Kidney glomerular epithelial cell (primary cell): Measurements from ENCODE around the gene MEOX2.
A peak's percentile ranks its signal among the peaks of the same experiment; 100 is the strongest.

ENCODE experiments used
- DNase-seq: peaks from one replicate; lab custom pipeline; 2025; lab: John Stamatoyannopoulos, UW

MEOX2 gene

GRCh38 chr7:15681186-15681585 is 5.3 kb downstream of the MEOX2 start:
- no peak for DNase-seq

- DNase-seq: no peak
Observed at GRCh38 chr7:15680446-15680845, 6.0 kb downstream of the MEOX2 start.

- DNase-seq: no peak
Observed at GRCh38 chr7:15679306-15679705, 7.2 kb downstream of the MEOX2 start.

GRCh38 chr7:15678653-15679052 is 7.8 kb downstream of the MEOX2 start:
- DNase-seq: no peak

- DNase-seq: no peak
Observed at GRCh38 chr7:15675379-15675778, 11.1 kb downstream of the MEOX2 start.

GRCh38 chr7:15674586-15674985 is 11.9 kb downstream of the MEOX2 start:
- DNase-seq: no peak

- DNase-seq: no peak
Observed at GRCh38 chr7:15669443-15670090, 16.9 kb downstream of the MEOX2 start.

- no peak for DNase-seq
Observed at GRCh38 chr7:15667991-15668390, 18.5 kb downstream of the MEOX2 start.

- no peak for DNase-seq
Observed at GRCh38 chr7:15662451-15662850, 24.0 kb downstream of the MEOX2 start.

- no peak for DNase-seq
Observed at GRCh38 chr7:15658247-15658646, 28.2 kb downstream of the MEOX2 start.

- no peak for DNase-seq
Observed at GRCh38 chr7:15652776-15653290, 33.6 kb downstream of the MEOX2 start.

- DNase-seq: no peak
Observed at GRCh38 chr7:15651693-15652092, 34.8 kb downstream of the MEOX2 start.

GRCh38 chr7:15650787-15651186 is 35.7 kb downstream of the MEOX2 start:
- DNase-seq: no peak

GRCh38 chr7:15648461-15648961 is 38.0 kb downstream of the MEOX2 start:
- peak; percentile 67 for DNase-seq

GRCh38 chr7:15647309-15647708 is 39.2 kb downstream of the MEOX2 start:
- DNase-seq: no peak

- peak; percentile 70 for DNase-seq
Observed at GRCh38 chr7:15643000-15643705, 43.3 kb downstream of the MEOX2 start.

GRCh38 chr7:15628876-15629275 is 57.6 kb downstream of the MEOX2 start:
- DNase-seq: peak; percentile 57

- peak; percentile 33 for DNase-seq
Observed at GRCh38 chr7:15626041-15626440, 60.4 kb downstream of the MEOX2 start.

- DNase-seq: peak; percentile 9
Observed at GRCh38 chr7:15625466-15625865, 61.0 kb downstream of the MEOX2 start.

- no peak for DNase-seq
Observed at GRCh38 chr7:15621468-15621867, 65.0 kb downstream of the MEOX2 start.

- DNase-seq: no peak
Observed at GRCh38 chr7:15620491-15621185, 65.8 kb downstream of the MEOX2 start.

GRCh38 chr7:15618275-15618674 is 68.2 kb downstream of the MEOX2 start:
- DNase-seq: no peak

- DNase-seq: no peak
Observed at GRCh38 chr7:15612205-15612604, 74.3 kb downstream of the MEOX2 start.
